HG02678 (cell line): Measurements from ENCODE around the gene KDM7A.
"Not testable (repeated sequence)": the region's sequence is repeated elsewhere in the genome, so short reads cannot be mapped to it uniquely, and the experiment has no call there.

Experiments used
- ATAC-seq: cut with Tn5 transposase; IDR thresholded peaks from one replicate; pipeline ENCODE4 v1.9.1; 2021; ENCODE audit warnings: mild to moderate bottlenecking, moderate library complexity; ENCODE audit not compliant: unreplicated experiment

The KDM7A gene

GRCh38 chr7:140162081-140162480 lies 14.7 kb downstream of the KDM7A start:
- ATAC-seq, result not testable (repeated sequence)

DNA sequence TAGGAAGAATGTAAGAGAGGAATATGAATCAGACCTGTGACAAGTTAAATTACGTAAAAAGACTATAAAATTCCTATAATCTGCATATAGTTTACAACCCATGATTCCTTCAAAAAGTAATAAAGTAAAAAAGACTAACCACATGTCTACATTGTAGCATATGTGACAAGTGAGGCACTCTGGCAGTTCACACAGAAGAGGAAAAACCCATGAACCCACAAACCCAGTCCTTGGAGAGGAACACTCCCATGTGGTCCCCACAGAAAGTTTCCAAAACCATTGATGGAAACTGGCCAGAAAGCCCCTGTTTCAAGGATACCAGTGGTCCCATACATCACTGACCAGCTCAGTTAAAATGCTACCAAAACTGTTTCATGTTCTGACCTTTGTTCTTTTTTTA lies 15.7 kb downstream of the KDM7A start:
- ATAC-seq, result no peak

DNA sequence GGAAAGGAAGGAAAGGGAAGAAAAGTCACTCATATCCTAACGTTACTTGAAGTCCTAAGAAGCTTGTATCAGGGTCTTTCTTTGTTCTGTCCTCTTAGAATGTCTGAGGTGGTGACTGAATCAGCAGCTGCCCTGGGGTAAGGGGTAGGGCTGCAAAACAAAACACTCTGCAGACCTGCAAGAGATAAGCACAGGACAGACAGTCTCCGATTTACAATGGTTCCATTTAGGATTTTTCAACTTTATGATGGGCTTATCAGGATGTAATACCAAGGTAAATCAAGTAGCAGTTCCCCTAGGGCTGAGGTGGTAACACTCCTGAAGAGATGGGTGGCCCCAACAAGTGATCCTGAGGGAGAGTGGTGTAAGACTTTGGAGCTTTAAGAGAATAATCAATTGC lies 16.5 kb downstream of the KDM7A start:
- no peak for ATAC-seq

- no peak for ATAC-seq
Measured at GRCh38 chr7:140159497-140159896, 17.3 kb downstream of the KDM7A start.

DNA sequence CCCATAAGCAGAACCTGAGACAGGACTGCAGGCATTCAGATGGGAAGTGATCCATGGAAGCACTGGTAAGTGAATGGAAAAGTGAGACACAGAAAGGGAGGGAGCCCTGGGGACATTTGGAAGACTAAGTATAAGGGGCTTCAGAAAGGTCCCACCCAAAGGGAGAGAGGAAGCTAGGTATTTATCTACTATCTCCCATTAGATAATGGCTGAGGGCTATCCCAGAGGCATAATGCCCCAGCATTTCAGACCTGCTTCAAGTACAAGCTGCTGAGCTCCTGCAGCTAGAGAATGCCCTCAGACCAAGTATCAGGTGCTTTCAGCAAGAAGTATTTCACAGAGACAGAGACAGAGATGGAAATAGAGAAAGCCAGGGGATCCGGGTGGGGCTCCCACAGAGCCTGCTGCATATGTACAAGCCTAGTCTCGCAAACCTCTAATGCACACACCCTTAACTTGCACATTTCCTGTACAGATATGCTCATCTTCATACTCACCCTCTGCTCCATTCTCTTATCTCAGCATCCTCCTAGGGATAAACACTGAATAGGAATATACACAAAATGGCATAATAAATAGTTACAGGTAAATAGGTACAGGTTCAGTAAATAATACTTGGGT lies 20.2 kb downstream of the KDM7A start:
- no peak for ATAC-seq

GRCh38 chr7:140155428-140155827 lies 21.4 kb downstream of the KDM7A start:
- no peak for ATAC-seq

- no peak for ATAC-seq
Measured at GRCh38 chr7:140153666-140154161, 23.1 kb downstream of the KDM7A start.

- ATAC-seq, result no peak
Measured at GRCh38 chr7:140146574-140146973, 30.2 kb downstream of the KDM7A start.

GRCh38 chr7:140145709-140146108 lies 31.1 kb downstream of the KDM7A start:
- ATAC-seq, result no peak

DNA sequence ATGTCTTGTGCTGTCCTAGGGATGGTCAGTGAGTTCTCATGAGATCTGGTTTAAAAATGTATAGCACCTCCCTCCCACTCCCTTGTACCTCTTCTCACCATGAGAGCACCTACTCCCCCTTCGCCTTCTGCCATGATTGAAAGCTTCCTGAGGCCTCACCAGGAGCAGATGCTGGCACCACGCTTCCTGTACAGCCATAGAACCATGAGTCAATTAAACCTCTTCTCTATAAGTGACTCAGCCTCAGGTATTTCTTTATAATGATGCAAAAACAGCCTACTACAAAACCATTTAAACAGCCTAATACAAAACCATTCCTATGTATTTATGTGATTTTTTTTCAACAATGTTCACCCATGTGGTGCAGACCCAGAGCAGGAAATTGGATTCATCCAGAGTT lies 32.0 kb downstream of the KDM7A start:
- no peak for ATAC-seq

GRCh38 chr7:140143997-140144396 lies 32.8 kb downstream of the KDM7A start:
- no peak for ATAC-seq

GRCh38 chr7:140142031-140142430 lies 34.8 kb downstream of the KDM7A start:
- ATAC-seq, result no peak

GRCh38 chr7:140141256-140141655 lies 35.5 kb downstream of the KDM7A start:
- ATAC-seq, result no peak

DNA sequence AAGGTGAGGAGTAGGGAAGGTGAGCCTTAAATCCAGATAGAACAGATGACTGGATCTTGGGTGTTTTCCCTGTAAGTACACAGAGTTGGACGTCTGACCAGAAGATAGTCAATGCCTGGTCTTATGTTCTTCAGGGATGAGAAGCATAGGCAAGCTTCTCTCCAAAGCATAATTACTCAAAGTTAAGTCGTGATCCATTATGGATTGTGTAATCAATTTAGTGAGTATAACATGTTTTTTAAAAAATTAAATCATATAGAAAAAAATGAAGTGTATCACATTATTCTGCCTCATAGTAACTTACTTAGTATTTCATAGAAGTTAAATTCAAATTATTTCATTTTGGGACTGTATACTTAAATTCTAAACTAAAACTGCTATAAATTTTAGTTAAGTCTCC lies 39.7 kb downstream of the KDM7A start:
- ATAC-seq, result no peak

DNA sequence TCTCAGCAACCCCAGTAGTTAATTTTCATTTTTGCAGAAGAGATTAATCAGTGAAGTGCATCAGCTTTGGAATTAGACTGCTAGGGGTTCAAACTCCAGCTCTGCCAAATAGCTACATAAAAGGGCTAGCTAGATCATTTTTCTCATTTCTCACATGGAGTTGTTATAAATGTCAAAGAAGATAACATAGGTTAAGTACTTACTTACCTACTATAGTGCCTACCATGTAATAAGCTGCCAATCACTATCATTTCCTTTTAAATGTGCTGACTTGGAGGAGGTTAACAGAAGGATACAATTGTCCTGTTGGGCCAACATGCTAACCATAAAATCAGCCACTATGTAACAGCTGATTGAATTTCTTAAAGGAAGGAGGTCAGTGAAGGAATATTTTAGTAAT lies 40.7 kb downstream of the KDM7A start:
- no peak for ATAC-seq

DNA sequence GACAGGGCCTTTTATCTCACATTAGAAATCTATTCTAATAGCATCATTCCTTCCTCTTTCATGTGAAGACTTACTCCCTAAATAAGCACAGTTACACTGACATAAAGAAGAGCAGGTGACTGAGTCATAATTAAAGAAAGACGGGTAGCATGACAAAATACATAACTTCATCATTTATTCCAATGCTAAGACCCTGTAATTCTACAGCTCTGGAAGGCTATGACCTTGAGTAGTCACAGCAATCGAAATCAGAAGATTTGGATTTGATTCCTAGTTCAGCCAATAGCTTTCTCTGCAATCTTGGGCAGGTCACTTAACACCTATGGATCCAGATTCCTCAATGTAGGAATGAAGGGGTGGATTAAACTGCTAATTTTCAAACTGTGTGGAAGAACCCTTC lies 42.7 kb downstream of the KDM7A start:
- ATAC-seq, result no peak

DNA sequence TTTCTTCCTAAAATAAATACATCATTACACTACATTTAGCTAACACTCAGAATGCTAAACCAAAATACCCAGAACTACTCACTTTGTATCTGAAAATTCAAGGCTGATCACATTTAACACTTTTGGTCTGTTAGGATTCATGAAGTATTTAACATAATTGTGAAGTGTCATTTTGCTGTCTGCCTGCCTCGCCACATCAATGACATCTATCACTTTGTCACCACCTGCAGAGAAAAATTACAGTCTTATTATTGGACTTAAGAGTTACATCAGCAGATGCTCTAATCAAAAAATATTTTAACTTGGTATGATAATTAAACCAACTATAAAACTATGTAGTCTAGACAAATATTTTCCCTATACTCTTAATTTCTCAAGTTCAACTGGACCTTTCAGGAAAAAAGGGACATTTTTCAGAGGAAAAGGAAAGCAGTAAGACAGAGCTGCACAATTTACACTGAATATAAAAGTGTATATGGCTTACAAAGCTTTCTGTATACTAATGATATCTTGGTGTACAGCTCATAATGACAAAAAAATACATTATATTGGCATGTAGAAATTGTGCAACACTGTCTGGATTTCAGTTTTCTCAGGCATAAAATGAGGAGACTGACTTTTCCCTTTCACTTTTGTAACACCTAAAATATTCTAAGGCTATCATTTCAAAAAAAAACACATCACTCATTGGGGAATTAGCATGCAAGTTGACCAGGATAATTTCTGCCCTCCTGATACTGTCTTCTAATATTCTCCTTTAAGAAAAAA lies 49.2 kb downstream of the KDM7A start:
- ATAC-seq, result no peak

DNA sequence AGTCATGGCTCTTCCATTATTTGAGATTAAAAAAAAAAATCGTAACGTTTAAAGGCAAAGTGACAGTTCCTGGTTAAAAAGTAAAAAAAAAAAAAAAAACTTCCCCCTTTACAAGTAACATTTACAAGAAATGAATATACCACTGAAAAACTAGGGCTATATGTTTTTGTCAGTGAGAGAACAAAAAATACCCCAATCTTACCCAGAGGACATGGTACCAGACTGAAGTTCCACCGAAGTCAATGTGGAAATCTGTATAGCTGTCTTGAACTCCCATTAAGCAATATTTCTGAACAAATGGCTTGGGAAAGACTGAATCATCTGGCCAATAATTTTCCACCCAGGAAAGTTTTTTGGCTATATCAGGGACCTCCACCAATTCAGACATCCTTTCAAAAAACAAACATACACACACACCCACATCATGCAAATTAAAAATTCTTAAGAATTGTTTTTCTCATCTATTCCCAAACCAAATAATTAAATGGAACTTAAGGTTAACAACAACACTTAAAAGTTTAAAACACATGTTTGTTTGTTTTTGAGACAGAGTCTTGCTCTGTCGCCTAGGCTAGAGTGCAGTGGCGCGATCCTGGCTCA lies 50.2 kb downstream of the KDM7A start:
- ATAC-seq, result no peak

- no peak for ATAC-seq
Measured at GRCh38 chr7:140122965-140123364, 53.8 kb downstream of the KDM7A start.

DNA sequence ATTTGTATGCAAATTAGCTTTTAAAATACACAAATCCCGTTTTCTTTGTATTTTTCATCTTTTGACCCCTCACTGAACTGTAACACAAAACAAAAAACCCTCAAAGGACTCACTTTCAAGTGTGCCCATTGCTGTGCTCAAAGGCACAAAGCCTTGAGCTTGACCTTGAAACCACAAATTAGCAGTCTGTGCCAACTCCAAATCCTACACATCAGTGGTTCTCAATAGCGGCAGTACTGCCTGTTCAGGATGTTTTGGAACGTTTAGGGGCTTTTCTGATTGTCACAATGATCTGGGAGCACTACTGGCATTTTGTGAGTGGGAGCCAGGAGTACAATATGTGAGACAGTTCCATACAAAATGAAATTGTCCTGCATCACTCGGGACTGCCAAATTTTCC lies 55.5 kb downstream of the KDM7A start:
- ATAC-seq, result no peak

DNA sequence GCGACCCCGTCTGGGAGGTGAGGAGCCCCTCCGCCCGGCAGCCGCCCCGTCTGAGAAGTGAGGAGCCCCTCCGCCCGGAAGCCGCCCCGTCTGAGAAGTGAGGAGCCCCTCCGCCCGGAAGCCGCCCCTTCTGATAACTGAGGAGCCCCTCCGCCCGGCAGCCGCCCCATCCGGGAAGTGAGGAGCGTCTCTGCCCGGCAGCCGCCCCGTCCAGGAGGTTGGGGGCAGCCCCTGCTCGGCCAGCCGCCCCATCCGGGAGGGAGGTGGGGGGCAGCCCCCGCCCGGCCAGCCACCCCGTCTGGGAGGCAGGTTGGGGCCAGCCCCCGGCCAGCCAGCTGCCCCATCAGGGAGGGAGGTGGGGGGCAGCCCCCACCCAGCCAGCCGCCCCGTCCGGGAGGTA lies 62.0 kb downstream of the KDM7A start:
- not testable (repeated sequence) for ATAC-seq

GRCh38 chr7:140108777-140109176 lies 68.0 kb downstream of the KDM7A start:
- ATAC-seq, result not testable (repeated sequence)
